GM12892 (cell line): ENCODE data around the gene UBD.
A peak's percentile ranks its signal among the peaks of the same experiment; 100 is the strongest.

Experiments used
- DNase-seq: peaks from one replicate; pipeline ENCODE4 v3.0.0; 2011; ENCODE audit not compliant: insufficient read length
- FAIRE-seq: peaks from 2 replicates; lab custom pipeline; 2011; peaks lifted over from hg19 to GRCh38; lab: Jason Lieb, UNC
- POLR2A ChIP-seq: IDR thresholded peaks from 2 replicates; pipeline ENCODE4 v1.6.1; 2011; ENCODE audit warnings: low read depth, low read length, control low read depth
- POLR2AphosphoS5 ChIP-seq: IDR thresholded peaks from 2 replicates; pipeline ENCODE4 v1.6.1; 2011; ENCODE audit warnings: low read depth, low read length, control low read depth
- TAF1 ChIP-seq: IDR thresholded peaks from 2 replicates; pipeline ENCODE4 v1.6.1; 2011; ENCODE audit warnings: low read depth, mild to moderate bottlenecking, control low read depth, low read length, borderline replicate concordance

The UBD gene

DNA sequence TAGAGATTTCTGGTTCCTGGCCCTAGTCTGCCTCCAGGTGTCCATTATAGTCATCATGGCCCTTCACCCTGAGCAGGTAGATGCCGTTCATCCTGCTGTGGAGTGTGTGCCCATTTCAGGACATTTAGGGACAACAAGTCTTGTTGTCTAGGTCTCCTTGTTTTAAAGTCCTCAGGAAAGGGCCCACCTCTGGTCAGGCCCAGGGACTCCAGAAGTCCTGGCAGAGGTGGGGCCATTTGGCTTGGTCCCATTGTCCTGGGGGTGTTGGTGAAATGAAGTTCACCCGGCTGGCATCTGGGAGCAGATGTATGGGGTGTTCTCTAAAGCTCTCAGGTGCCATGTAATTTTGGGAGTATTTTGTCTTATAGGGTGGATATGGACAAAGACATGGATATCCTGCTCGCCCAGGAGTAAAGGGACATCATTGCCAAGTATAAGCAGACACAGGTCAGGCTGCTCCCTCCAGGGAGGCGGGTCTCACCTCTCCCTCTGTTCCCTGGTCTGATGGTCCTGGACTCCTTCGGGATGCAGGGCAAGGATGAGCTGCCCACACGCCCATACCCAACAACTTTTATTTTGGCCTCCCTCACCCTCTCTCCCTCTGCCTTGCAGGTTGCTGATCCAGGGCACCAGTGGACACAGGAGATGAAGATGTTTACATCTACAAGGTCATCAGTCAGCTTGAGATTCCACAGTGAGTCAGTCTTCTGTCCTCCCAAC lies 40.1 kb downstream of the UBD start:
- no peak for DNase-seq
- FAIRE-seq = peak; percentile 42
- TF ChIP-seq TAF1 (no peak), POLR2A (no peak), POLR2AphosphoS5 (no peak)

DNA sequence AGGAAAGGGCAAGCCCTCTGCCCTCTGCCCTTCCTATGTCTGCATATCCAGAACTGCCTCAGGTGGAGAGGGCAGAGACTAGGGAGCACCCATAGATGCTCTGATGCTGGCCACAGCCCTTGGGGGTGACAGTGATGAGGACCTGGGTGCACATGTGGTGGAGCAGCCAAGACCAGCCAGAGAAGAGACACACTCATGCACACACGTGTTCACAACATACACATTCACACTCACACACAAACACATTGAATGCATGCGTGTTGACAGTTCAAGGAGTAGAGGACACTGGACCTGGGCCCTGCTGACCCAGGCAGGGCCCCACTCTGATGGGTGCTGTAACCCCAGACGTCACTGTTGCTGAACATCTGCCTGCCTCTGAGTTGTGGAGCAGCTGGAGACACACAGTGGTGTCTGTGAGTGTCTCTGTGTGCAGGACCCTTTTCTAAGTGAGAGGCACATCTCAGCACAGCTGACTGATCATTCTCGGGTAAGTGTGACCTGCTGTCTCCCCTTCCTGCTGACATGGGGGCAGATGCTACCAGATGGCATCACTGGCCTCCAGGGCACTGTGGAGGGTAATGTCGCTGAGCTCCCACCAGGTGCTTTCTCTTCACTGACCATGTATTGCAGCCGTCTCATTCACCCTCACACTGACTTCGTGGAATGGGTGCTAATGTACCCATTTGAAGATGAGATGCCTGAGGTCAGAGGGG lies 41.6 kb downstream of the UBD start:
- DNase-seq (no peak), FAIRE-seq (no peak)
- TF ChIP-seq POLR2AphosphoS5 (no peak), POLR2A (no peak), TAF1 (no peak)

DNA sequence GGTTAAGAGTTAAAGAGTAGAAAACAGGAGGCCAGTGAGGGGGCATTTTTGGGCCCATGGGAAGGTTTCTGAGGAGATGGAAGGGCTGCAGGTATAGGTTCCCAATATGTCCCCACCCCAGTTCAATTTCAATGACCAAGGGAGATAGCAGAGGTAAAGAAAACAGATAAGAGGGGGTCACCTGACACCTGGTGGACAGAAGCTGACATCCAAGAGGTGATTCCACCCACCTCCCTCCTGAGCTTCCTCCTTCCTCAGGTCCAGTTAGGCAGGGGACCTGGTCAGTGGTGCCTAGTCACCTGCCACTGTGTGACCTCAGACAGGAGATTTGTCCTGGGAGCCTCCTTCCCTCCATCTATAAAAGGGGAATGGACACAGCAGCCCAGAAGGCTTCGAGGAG lies 42.3 kb downstream of the UBD start:
- FAIRE-seq (no peak), DNase-seq (no peak)
- TF ChIP-seq TAF1 (no peak), POLR2AphosphoS5 (no peak), POLR2A (no peak)

DNA sequence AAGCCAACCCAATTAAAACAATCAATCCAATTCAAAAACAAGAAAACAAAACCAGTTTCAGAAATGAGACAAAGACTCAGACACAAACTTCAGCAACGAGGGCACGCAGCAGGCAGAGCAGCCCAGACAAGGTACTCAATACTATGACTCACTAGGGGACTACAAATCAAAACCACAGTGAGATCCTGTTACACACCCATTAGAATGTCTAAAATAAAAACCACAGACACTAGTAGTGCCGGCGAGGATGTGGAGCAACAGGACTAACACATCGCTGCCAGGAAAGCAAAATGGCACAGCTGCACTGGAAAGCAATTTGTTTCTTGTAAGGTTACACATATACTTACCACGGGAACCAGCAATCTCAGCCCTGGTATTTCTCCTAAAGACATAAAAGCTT lies 43.4 kb downstream of the UBD start:
- no peak for FAIRE-seq
- no peak for DNase-seq
- TF ChIP-seq POLR2A (no peak), POLR2AphosphoS5 (no peak), TAF1 (no peak)

DNA sequence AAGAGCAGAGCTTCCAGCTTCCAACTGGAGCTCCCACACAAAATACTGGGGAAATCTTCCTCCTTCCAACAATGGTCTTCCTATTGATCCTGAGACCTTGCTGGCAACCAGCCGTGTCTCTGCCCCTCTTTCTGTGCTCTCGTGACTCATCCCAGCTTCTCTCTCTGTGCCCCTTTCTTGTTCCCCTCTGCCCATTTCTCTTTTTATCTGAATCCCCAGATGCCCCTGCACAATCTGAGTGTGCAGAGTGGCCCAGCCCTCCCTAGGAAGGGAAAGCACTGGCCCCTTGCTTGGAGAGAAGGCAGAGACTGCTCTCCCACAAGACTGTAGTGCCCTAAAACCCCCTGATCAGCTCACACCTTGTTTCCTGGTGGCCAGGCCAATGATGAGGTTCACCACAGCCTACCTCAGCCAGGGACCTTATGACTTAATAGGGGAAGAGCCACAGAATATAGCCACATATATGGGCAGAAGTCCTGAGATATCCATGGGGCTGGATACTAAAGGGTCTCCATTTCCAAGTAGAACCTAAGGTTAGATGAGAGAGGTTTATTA lies 48.7 kb downstream of the UBD start:
- no peak for TF ChIP-seq TAF1
- no peak for TF ChIP-seq POLR2AphosphoS5
- no peak for TF ChIP-seq POLR2A
- DNase-seq = no peak
- FAIRE-seq = no peak

DNA sequence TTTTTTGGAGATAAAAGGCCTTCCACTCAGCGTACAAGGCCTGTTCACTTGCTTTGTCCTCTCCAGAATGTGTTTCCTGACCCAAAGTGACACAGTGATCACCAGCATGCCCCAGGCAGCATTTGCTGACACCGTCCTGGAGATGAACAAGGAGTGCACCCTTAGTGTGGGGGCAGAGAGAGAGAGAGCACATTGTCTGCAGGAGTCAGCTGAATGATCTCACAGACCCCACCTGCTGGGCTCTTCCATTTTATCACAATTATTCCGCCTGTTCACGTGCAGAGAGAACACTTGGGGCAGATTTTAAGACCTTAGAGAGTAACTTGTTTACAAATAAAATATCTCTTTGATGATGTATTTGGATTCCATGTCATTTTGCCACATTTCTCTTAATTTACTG lies 49.3 kb downstream of the UBD start:
- FAIRE-seq (no peak), DNase-seq (no peak)
- TF ChIP-seq TAF1 (no peak), POLR2AphosphoS5 (no peak), POLR2A (no peak)

DNA sequence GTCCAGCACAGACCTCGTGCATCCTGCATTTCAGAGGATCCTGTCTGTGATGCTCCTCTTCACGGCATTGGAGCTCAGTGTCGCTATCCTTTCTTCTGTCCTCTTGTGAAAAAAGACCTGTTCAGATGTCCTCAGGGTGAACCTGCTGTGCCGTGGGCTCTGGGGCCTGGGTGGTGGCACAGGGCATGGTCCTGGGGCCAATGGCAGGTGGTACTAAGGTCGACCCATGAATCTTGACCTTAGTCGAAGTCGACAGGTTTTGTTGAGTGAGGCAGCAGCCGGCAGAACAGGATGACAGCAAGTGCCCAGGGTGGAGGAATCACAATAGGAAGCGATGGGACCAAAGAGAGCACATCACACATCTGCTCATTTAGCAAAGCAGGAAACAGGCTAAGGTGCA lies 49.8 kb downstream of the UBD start:
- no peak for FAIRE-seq
- TF ChIP-seq TAF1 (no peak), POLR2A (no peak), POLR2AphosphoS5 (no peak)
- DNase-seq = no peak

DNA sequence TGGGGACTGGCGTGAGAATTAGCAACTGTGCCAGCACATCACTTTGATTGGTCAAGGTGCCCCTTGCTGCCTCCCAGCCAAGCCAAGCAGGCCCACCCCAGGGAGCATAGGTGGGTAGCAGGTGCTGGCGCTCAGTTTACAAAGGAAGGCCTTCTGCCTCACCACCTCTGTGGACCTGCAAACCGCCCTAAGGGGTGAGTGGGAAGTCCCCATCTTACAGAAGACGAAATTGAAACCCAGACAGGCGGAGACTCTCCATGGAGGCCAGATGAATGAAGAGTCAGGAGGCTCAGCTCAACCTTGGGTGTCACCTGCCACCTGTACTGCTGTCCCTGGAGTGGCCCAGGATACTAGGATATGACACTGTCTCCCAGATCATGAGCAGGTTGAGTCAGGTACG lies 50.3 kb downstream of the UBD start:
- DNase-seq (no peak), FAIRE-seq (peak; percentile 74)
- TF ChIP-seq TAF1 (no peak), POLR2A (no peak), POLR2AphosphoS5 (no peak)

DNA sequence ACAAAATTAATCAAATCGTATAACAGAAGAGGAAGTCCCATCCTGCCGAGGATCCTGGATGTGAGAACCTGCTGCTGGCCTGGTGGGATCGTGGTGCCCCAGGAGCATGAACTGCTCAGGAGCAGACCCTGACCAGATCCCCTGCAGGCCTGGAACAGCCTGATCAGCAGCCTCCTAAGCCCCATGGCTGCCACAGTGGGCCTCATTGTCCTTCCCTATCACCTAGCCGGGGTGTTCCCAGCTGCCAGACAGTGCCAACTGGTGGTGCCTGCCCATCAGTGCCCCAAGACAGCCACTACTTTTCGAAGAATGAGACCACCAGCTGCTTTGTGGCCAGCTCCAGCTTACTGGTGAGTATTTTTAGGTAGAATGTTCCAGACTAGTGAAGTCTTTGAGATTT lies 52.2 kb downstream of the UBD start:
- no peak for FAIRE-seq
- TF ChIP-seq POLR2A (no peak), TAF1 (no peak), POLR2AphosphoS5 (no peak)

DNA sequence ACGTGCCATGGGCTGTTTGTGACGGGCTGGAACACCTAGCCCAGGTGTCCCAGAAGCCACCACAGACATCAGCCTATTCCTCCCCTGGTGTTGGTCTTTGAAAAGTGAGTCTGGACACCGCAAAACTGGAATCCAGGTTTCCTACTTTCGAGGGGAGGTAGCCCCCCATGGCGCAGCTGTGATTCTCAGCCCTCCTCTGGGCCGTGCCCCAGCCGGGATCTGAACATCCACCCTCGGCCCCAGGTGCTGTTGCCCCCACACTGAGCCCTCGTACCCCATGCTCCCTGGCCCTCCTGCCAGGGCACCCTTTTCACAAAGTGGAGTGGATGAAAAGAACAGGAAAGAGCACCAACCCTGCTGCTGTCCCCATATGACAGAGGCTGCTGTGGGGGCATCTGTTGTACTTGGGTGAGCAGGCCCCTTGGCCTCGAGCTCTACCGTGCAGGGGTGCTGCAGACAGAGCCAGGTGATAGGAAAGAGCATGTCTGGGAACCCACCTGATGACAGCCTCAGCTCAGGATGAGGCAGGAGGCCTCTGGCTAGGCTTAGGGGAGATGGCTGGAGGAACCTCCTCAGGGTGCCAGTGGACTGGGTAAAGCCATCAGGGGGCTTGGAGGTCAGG lies 53.0 kb downstream of the UBD start:
- DNase-seq = no peak
- no peak for TF ChIP-seq POLR2A
- TF ChIP-seq TAF1 = no peak
- no peak for FAIRE-seq

More for the DNA sequence above, 52.2 kb downstream of the UBD start:
- DNase-seq = no peak

DNA sequence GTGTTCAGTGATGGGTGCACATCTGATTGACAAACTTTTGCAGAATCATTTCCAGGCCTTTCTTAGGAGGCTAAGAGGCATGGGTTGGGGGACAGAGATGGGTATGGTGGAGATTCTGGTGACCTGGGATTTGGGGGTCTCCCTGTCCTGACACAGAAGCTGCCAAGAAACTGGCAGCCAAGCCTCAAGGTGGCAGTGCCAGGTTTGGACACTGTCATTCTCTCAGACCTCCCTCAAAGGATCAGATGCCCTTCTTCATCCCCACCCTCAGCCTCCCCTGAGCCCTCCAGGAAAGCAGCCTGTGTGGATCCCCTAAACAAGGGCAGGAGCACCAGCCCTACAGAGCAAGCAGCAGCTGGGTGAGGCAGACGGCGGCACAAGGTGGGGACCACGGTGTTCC lies 53.7 kb downstream of the UBD start:
- FAIRE-seq (no peak), DNase-seq (no peak)
- no peak for TF ChIP-seq TAF1
- TF ChIP-seq POLR2A = no peak
- no peak for TF ChIP-seq POLR2AphosphoS5
